NT2/D1 (cell line): ENCODE results near the gene SLC4A4.

Experiments used
- DNase-seq: peaks from one replicate; pipeline ENCODE4 v3.0.0-alpha.2; 2011; ENCODE audit warnings: low read depth, low spot score
- H3K27me3 ChIP-seq: 2 replicates; pipeline ENCODE4 v1.6.0; 2011; ENCODE audit warnings: mild to moderate bottlenecking; ENCODE audit not compliant: insufficient read length, insufficient read depth
- H3K36me3 ChIP-seq: 2 replicates; pipeline ENCODE4 v1.6.1; 2011; ENCODE audit warnings: mild to moderate bottlenecking, low read length, mixed read lengths; ENCODE audit not compliant: insufficient read depth, insufficient read length
- H3K4me1 ChIP-seq: 2 replicates; pipeline ENCODE4 v1.5.1; 2011; ENCODE audit not compliant: insufficient read depth, insufficient read length
- H3K4me3 ChIP-seq: 2 replicates; pipeline ENCODE4 v1.5.1; 2011; ENCODE audit warnings: low read depth; ENCODE audit not compliant: insufficient read length
- H3K9ac ChIP-seq: 2 replicates; pipeline ENCODE4 v1.6.0; 2011; ENCODE audit warnings: low read depth; ENCODE audit not compliant: insufficient read length
- H3K9me3 ChIP-seq: 2 replicates; pipeline ENCODE4 v1.5.1; 2011; ENCODE audit warnings: mild to moderate bottlenecking, low read length; ENCODE audit not compliant: insufficient read depth
- SUZ12 ChIP-seq: IDR thresholded peaks from 2 replicates; pipeline ENCODE4 v1.6.1; 2011; ENCODE audit not compliant: insufficient read length, insufficient read depth; ENCODE audit errors: extremely low read depth
- YY1 ChIP-seq: IDR thresholded peaks from 2 replicates; pipeline ENCODE4 v1.6.1; 2011; ENCODE audit not compliant: insufficient read length, insufficient read depth
- ZNF274 ChIP-seq: IDR thresholded peaks from 2 replicates; pipeline ENCODE4 v1.6.1; 2011; ENCODE audit warnings: mild to moderate bottlenecking, low read depth, low read length

SLC4A4 gene

GRCh38 chr4:71449040-71449439 is 110.2 kb downstream of the SLC4A4 start:
- Histone ChIP-seq H3K4me3 (no peak overlapping the region), H3K9me3 (no peaks in the 10 kb centered on the region)
- TF ChIP-seq ZNF274 (no peak), SUZ12 (no peak), YY1 (no peak)

GRCh38 chr4:71449878-71450277 is 111.1 kb downstream of the SLC4A4 start:
- H3K36me3 ChIP-seq, result no peaks in the 10 kb centered on the region
- H3K4me3 ChIP-seq, result no peak overlapping the region
- H3K4me1 ChIP-seq, result no peaks in the 10 kb centered on the region
- TF ChIP-seq SUZ12, result no peak
- H3K9ac ChIP-seq, result no peak overlapping the region
- no peak for DNase-seq
- H3K9me3 ChIP-seq, result no peaks in the 10 kb centered on the region
- no peaks in the 10 kb centered on the region for H3K27me3 ChIP-seq

More at GRCh38 chr4:71449040-71449439, 110.2 kb downstream of the SLC4A4 start:
- Histone ChIP-seq H3K9ac (no peak overlapping the region), H3K36me3 (no peaks in the 10 kb centered on the region), H3K27me3 (no peaks in the 10 kb centered on the region), H3K4me1 (no peaks in the 10 kb centered on the region)
- DNase-seq, result no peak

GRCh38 chr4:71453531-71453930 is 114.7 kb downstream of the SLC4A4 start:
- H3K36me3 ChIP-seq, result no peaks in the 10 kb centered on the region
- H3K9me3 ChIP-seq, result no peaks in the 10 kb centered on the region
- DNase-seq, result no peak
- TF ChIP-seq ZNF274 (no peak), YY1 (no peak), SUZ12 (no peak)
- no peak overlapping the region for H3K4me3 ChIP-seq
- no peak overlapping the region for H3K9ac ChIP-seq
- no peaks in the 10 kb centered on the region for H3K27me3 ChIP-seq
- no peaks in the 10 kb centered on the region for H3K4me1 ChIP-seq

- Histone ChIP-seq H3K36me3 (no peaks in the 10 kb centered on the region), H3K27me3 (no peaks in the 10 kb centered on the region), H3K4me1 (no peaks in the 10 kb centered on the region), H3K4me3 (no peak overlapping the region), H3K9me3 (no peaks in the 10 kb centered on the region), H3K9ac (no peak overlapping the region)
- no peak for TF ChIP-seq SUZ12
- no peak for DNase-seq
Measured at GRCh38 chr4:71456841-71457240, 118.0 kb downstream of the SLC4A4 start.

- no peak for DNase-seq
- Histone ChIP-seq H3K4me3 (no peak overlapping the region), H3K9me3 (no peaks in the 10 kb centered on the region), H3K36me3 (no peaks in the 10 kb centered on the region), H3K9ac (no peak overlapping the region), H3K27me3 (no peaks in the 10 kb centered on the region), H3K4me1 (no peaks in the 10 kb centered on the region)
- TF ChIP-seq SUZ12 (no peak), YY1 (no peak), ZNF274 (no peak)
Measured at GRCh38 chr4:71460371-71460770, 121.6 kb downstream of the SLC4A4 start.

- Histone ChIP-seq H3K4me3 (no peak overlapping the region), H3K4me1 (no peaks in the 10 kb centered on the region), H3K36me3 (no peaks in the 10 kb centered on the region), H3K27me3 (no peaks in the 10 kb centered on the region), H3K9me3 (no peaks in the 10 kb centered on the region), H3K9ac (no peak overlapping the region)
- no peak for DNase-seq
- TF ChIP-seq YY1 (no peak), SUZ12 (no peak)
Measured at GRCh38 chr4:71461422-71461821, 122.6 kb downstream of the SLC4A4 start.

GRCh38 chr4:71466775-71467174 is 128.0 kb downstream of the SLC4A4 start:
- TF ChIP-seq ZNF274 (no peak), SUZ12 (no peak), YY1 (no peak)
- Histone ChIP-seq H3K9ac (no peak overlapping the region), H3K27me3 (no peaks in the 10 kb centered on the region), H3K4me1 (no peaks in the 10 kb centered on the region), H3K4me3 (no peak overlapping the region), H3K9me3 (no peaks in the 10 kb centered on the region), H3K36me3 (no peaks in the 10 kb centered on the region)
- no peak for DNase-seq

GRCh38 chr4:71468116-71468710 is 129.4 kb downstream of the SLC4A4 start:
- TF ChIP-seq SUZ12 (no peak), ZNF274 (no peak), YY1 (no peak)
- no peaks in the 10 kb centered on the region for H3K9me3 ChIP-seq
- no peak for DNase-seq
- no peaks in the 10 kb centered on the region for H3K4me1 ChIP-seq
- H3K9ac ChIP-seq, result no peak overlapping the region
- H3K36me3 ChIP-seq, result no peaks in the 10 kb centered on the region
- no peak overlapping the region for H3K4me3 ChIP-seq
- H3K27me3 ChIP-seq, result no peaks in the 10 kb centered on the region
